ENCODE results near the gene ZMYND8.
"Not testable (repeated sequence)": the region's sequence is repeated elsewhere in the genome, so short reads cannot be mapped to it uniquely, and the experiment has no call there.

The ZMYND8 gene

GRCh38 chr20:47368301-47368700 is 11.8 kb upstream of the ZMYND8 start:
- TF ChIP-seq CTCF (IDR thresholded peaks at IDR 0.05; ENCODE audit: low read depth, low read length), result no peak
- H3K4me3 ChIP-seq (ENCODE audit: low read depth, low read length), result no peak overlapping the region
- no peak for DNase-seq (ENCODE audit: low read depth, low spot score)
- in situ Hi-C loops (cut with HindIII; ENCODE audit: low sequenced_read_pairs), result no loop called here

- H3K4me3 ChIP-seq (ENCODE audit: low read depth, low read length); in situ Hi-C loops (cut with HindIII; ENCODE audit: low sequenced_read_pairs); DNase-seq (ENCODE audit: low read depth, low spot score): not testable (repeated sequence)
Measured at GRCh38 chr20:47366301-47366700, 9.8 kb upstream of the ZMYND8 start.

GRCh38 chr20:47365023-47365764 is 8.7 kb upstream of the ZMYND8 start:
- TF ChIP-seq CTCF (IDR thresholded peaks at IDR 0.05; ENCODE audit: low read depth, low read length), result no peak
- in situ Hi-C loops (cut with HindIII; ENCODE audit: low sequenced_read_pairs), result no loop called here
- no peak for DNase-seq (ENCODE audit: low read depth, low spot score)
- H3K4me3 ChIP-seq (ENCODE audit: low read depth, low read length), result no peak overlapping the region

- in situ Hi-C loops (cut with HindIII; ENCODE audit: low sequenced_read_pairs), result no loop called here
- TF ChIP-seq CTCF (IDR thresholded peaks at IDR 0.05; ENCODE audit: low read depth, low read length), result no peak
- no peak overlapping the region for H3K4me3 ChIP-seq (ENCODE audit: low read depth, low read length)
- DNase-seq (ENCODE audit: low read depth, low spot score), result no peak
Measured at GRCh38 chr20:47362361-47363219, 6.1 kb upstream of the ZMYND8 start.

GRCh38 chr20:47361057-47361915 is 4.8 kb upstream of the ZMYND8 start:
- peak; percentile 17 for DNase-seq (ENCODE audit: low read depth, low spot score)
- in situ Hi-C loops (cut with HindIII; ENCODE audit: low sequenced_read_pairs), result no loop called here
- TF ChIP-seq CTCF (IDR thresholded peaks at IDR 0.05; ENCODE audit: low read depth, low read length), result no peak
- H3K4me3 ChIP-seq (ENCODE audit: low read depth, low read length), result no peak overlapping the region

- peak; percentile 97 for DNase-seq (ENCODE audit: low read depth, low spot score)
- in situ Hi-C loops (cut with HindIII; ENCODE audit: low sequenced_read_pairs), result no loop called here
- no peak overlapping the region for H3K4me3 ChIP-seq (ENCODE audit: low read depth, low read length)
- no peak for TF ChIP-seq CTCF (IDR thresholded peaks at IDR 0.05; ENCODE audit: low read depth, low read length)
Measured at GRCh38 chr20:47360297-47361056, 4.0 kb upstream of the ZMYND8 start.

All from astrocyte of the spinal cord (primary cell).